Endodermal cell (in vitro differentiated cells): ENCODE data around the gene YJU2. TPM values are rescaled to one million over a fixed set of nuclear protein-coding genes. Genes with fewer than 3 reads are reported as not detected.
"Not testable (repeated sequence)": the region's sequence is repeated elsewhere in the genome, so short reads cannot be mapped to it uniquely, and the experiment has no call there.

ENCODE experiments used
- DNase-seq: peaks from one replicate; pipeline ENCODE4 v3.0.0-alpha.2; 2017
- H3K27ac ChIP-seq: 2 replicates; pipeline ENCODE4 v1.5.1; 2013; ENCODE audit warnings: mild to moderate bottlenecking, low read depth, low read length, moderate library complexity
- H3K27me3 ChIP-seq: 2 replicates; pipeline ENCODE4 v1.6.1; 2013; ENCODE audit warnings: mild to moderate bottlenecking, low read length, moderate library complexity; ENCODE audit not compliant: insufficient read depth, control insufficient read depth, poor library complexity, severe bottlenecking
- H3K36me3 ChIP-seq: 2 replicates; pipeline ENCODE4 v1.7.0; 2013; ENCODE audit warnings: mild to moderate bottlenecking, low read length, moderate library complexity; ENCODE audit not compliant: control insufficient read depth, insufficient read depth
- H3K4me1 ChIP-seq: one replicate; pipeline ENCODE4 v1.7.0; 2013; ENCODE audit warnings: low read length; ENCODE audit not compliant: control insufficient read depth, insufficient read depth
- H3K4me3 ChIP-seq: 2 replicates; pipeline ENCODE4 v1.5.1; 2013; ENCODE audit warnings: mild to moderate bottlenecking, low read length, moderate library complexity
- H3K9ac ChIP-seq: 2 replicates; pipeline ENCODE4 v1.6.1; 2013; ENCODE audit warnings: mild to moderate bottlenecking, low read length, moderate library complexity; ENCODE audit not compliant: poor library complexity, severe bottlenecking; ENCODE audit errors: extremely low read depth
- H3K9me3 ChIP-seq: 2 replicates; pipeline ENCODE4 v1.6.1; 2013; ENCODE audit warnings: mild to moderate bottlenecking, low read length, moderate library complexity; ENCODE audit not compliant: control insufficient read depth
- H3K27ac Mint-ChIP-seq: 2 replicates; pipeline ENCODE4 v1.8.0; 2020; ENCODE audit warnings: mixed read lengths
- H3K27me3 Mint-ChIP-seq: 2 replicates; pipeline ENCODE4 v1.8.0; 2021; ENCODE audit warnings: mild to moderate bottlenecking, mixed read lengths; ENCODE audit not compliant: insufficient read depth
- H3K36me3 Mint-ChIP-seq: 2 replicates; pipeline ENCODE4 v1.8.0; 2020; ENCODE audit warnings: low read depth, mixed read lengths
- H3K4me1 Mint-ChIP-seq: 2 replicates; pipeline ENCODE4 v1.8.0; 2020; ENCODE audit warnings: mixed read lengths
- H3K4me3 Mint-ChIP-seq: 2 replicates; pipeline ENCODE4 v1.8.0; 2020; ENCODE audit warnings: mild to moderate bottlenecking, moderate library complexity, mixed read lengths
- H3K9me3 Mint-ChIP-seq: 2 replicates; pipeline ENCODE4 v1.8.0; 2020; ENCODE audit warnings: mild to moderate bottlenecking, mixed read lengths
- CTCF ChIP-seq: fragments of 200-600 bp; sonication (generic); conservative IDR thresholded peaks from 2 replicates; pipeline ENCODE4 v1.5.0; 2021; ENCODE audit warnings: antibody characterized with exemption, mild to moderate bottlenecking
- WGBS, 2 experiments: methylation state at CpG; one replicate each; pipeline versions ENCODE4 v1.1.5 to v1.1.7; 2013; ENCODE audit warnings: missing lambda C conversion rate in 2 of 2, mixed read lengths in 1 of 2; ENCODE audit not compliant: insufficient coverage in 1 of 2, insufficient read length in 1 of 2; 5-methylcytosine and 5-hydroxymethylcytosine counted together
- total RNA-seq, 2 donors: library from RNA; stranded (reverse); fragmentation: NEBNext Ultra II Directional in 1 of 2; extraction: Animal tissue kit (Norgen Biotek cat#: 25700) in 1 of 2; gene quantifications; 2 replicates in 1 of 2; 3 replicates in 1 of 2; pipeline ENCODE4 v1.2.1, GENCODE V29; 2021

Gene YJU2
- total RNA-seq, 2 donors from 2014 or later: 15.8 to 16.4 TPM

- 92 to 96% methylated on average over 9 to 13 of the region's 13 CpGs for WGBS, 2 experiments
- Mint-ChIP-seq H3K36me3 (peaks cover 43% of the 10 kb centered on the region), H3K9me3 (no peaks in the 10 kb centered on the region), H3K4me1 (no peaks in the 10 kb centered on the region), H3K27ac (no peak overlapping the region), H3K4me3 (no peak overlapping the region), H3K27me3 (no peaks in the 10 kb centered on the region)
- no peaks in the 10 kb centered on the region for H3K4me1 ChIP-seq
- H3K36me3 ChIP-seq: peaks cover 12% of the 10 kb centered on the region
- H3K27me3 ChIP-seq: no peaks in the 10 kb centered on the region
- H3K9me3 ChIP-seq: no peaks in the 10 kb centered on the region
- H3K9ac ChIP-seq: no peak overlapping the region
- no peak for TF ChIP-seq CTCF
- H3K27ac ChIP-seq: no peak overlapping the region
- DNase-seq: no peak
- no peak overlapping the region for H3K4me3 ChIP-seq
These were observed 22.0 kb downstream of the YJU2 start for GRCh38 chr19:4268816-4269430.

GRCh38 chr19:4272894-4273293, 26.0 kb downstream of the YJU2 start:
- H3K27ac ChIP-seq: no peak overlapping the region
- Mint-ChIP-seq H3K27ac (no peak overlapping the region), H3K4me3 (no peak overlapping the region), H3K4me1 (no peaks in the 10 kb centered on the region), H3K9me3 (no peaks in the 10 kb centered on the region), H3K27me3 (peaks cover 3% of the 10 kb centered on the region), H3K36me3 (peaks cover 23% of the 10 kb centered on the region)
- no peaks in the 10 kb centered on the region for H3K27me3 ChIP-seq
- H3K4me3 ChIP-seq: no peak overlapping the region
- H3K9me3 ChIP-seq: no peaks in the 10 kb centered on the region
- no peak for TF ChIP-seq CTCF
- no peaks in the 10 kb centered on the region for H3K4me1 ChIP-seq
- peaks cover 12% of the 10 kb centered on the region for H3K36me3 ChIP-seq
- WGBS, 2 experiments: 60 to 88% methylated on average over 2 to 10 of the region's 10 CpGs
- no peak for DNase-seq
- H3K9ac ChIP-seq: no peak overlapping the region

GRCh38 chr19:4274321-4274686, 27.4 kb downstream of the YJU2 start:
- 90 to 94% methylated on average over 5 to 6 of the region's 6 CpGs for WGBS, 2 experiments
- Mint-ChIP-seq H3K36me3 (peaks cover 14% of the 10 kb centered on the region), H3K27me3 (peaks cover 11% of the 10 kb centered on the region)
- H3K9me3 ChIP-seq, H3K4me3 ChIP-seq, H3K4me1 ChIP-seq, H3K27ac Mint-ChIP-seq, DNase-seq, H3K27ac ChIP-seq, H3K9ac ChIP-seq, H3K36me3 ChIP-seq, H3K4me3 Mint-ChIP-seq, H3K4me1 Mint-ChIP-seq, H3K9me3 Mint-ChIP-seq, H3K27me3 ChIP-seq: not testable (repeated sequence)

- Histone ChIP-seq H3K27me3 (peaks cover 35% of the 10 kb centered on the region), H3K9ac (no peak overlapping the region), H3K4me1 (no peaks in the 10 kb centered on the region), H3K36me3 (no peaks in the 10 kb centered on the region), H3K4me3 (no peak overlapping the region), H3K9me3 (no peaks in the 10 kb centered on the region), H3K27ac (no peak overlapping the region)
- H3K27ac Mint-ChIP-seq: no peak overlapping the region
- DNase-seq: no peak
- H3K4me1 Mint-ChIP-seq: peaks cover 2% of the 10 kb centered on the region
- no peak overlapping the region for H3K4me3 Mint-ChIP-seq
- no peaks in the 10 kb centered on the region for H3K9me3 Mint-ChIP-seq
- no peak for TF ChIP-seq CTCF
- peaks cover under 1% of the 10 kb centered on the region for H3K36me3 Mint-ChIP-seq
- WGBS, 2 experiments: 37 to 69% methylated on average over 7 to 16 of the region's 16 CpGs
- H3K27me3 Mint-ChIP-seq: peaks cover 38% of the 10 kb centered on the region
These were observed 30.4 kb downstream of the YJU2 start for GRCh38 chr19:4277191-4277696.
